ENCODE results near the gene PRKAR2B. TPM values are rescaled to one million over a fixed set of nuclear protein-coding genes. Genes with fewer than 3 reads are reported as not detected.

The PRKAR2B gene
- total RNA-seq (2014; rRNA removed; shearing (Covaris generic)) = 12.3 and 14.3 TPM in 2 replicates

DNA sequence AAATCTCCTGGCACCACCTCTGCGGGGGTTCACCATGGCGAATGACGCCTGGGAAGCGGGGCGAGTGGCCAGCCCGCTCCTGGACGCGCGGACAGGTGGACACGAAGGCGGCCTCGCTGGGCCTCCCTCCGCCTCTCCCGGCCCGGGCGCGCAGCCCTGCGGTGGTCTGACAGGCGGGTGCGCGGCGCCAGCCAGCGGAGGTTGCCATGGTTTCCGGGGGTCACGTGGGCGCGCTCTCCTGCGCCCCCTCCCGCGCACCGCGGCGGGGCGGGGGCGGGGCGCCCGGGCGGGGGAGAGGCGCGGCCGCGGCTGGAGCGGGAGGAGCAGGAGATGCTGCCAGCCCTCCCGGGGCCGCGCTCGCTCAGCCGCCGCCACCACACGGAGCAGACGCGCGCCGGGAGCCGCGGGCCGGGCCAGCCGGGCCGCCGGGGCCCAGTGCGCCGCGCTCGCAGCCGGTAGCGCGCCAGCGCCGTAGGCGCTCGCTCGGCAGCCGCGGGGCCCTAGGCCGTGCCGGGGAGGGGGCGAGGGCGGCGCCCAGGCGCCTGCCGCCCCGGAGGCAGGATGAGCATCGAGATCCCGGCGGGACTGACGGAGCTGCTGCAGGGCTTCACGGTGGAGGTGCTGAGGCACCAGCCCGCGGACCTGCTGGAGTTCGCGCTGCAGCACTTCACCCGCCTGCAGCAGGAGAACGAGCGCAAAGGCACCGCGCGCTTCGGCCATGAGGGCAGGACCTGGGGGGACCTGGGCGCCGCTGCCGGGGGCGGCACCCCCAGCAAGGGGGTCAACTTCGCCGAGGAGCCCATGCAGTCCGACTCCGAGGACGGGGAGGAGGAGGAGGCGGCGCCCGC is at the start of gene PRKAR2B:
Gene PRKAR2B (plus strand): TSS at position 359 of the 848 bp plus-strand sequence. CDS start 203 bp downstream, at position 562.
- H3K36me3 ChIP-seq = no peaks in the 10 kb centered on the region
- H3K9me3 ChIP-seq (replicated peaks) = no peaks in the 10 kb centered on the region
- H3K27ac ChIP-seq = no peak within 1 kb of the TSS
- H3K4me1 ChIP-seq = peaks cover 4% of the 10 kb centered on the region; the same call in 1 of the 2 replicates
- H3K4me3 ChIP-seq = peak within 1 kb of the TSS; percentile 86
- DNase-seq = peak; percentile 85 to 86
- no peaks in the 10 kb centered on the region for H3K27me3 ChIP-seq

GRCh38 chr7:106994833-106995232 is 49.7 kb upstream of the PRKAR2B start:
- no peaks in the 10 kb centered on the region for H3K4me1 ChIP-seq
- H3K27ac ChIP-seq = no peak overlapping the region
- no peaks in the 10 kb centered on the region for H3K9me3 ChIP-seq (replicated peaks)
- H3K27me3 ChIP-seq = peaks cover 5% of the 10 kb centered on the region; the same call in 1 of the 2 replicates
- H3K36me3 ChIP-seq = no peaks in the 10 kb centered on the region
- no peak for DNase-seq
- H3K4me3 ChIP-seq = no peak overlapping the region

DNA sequence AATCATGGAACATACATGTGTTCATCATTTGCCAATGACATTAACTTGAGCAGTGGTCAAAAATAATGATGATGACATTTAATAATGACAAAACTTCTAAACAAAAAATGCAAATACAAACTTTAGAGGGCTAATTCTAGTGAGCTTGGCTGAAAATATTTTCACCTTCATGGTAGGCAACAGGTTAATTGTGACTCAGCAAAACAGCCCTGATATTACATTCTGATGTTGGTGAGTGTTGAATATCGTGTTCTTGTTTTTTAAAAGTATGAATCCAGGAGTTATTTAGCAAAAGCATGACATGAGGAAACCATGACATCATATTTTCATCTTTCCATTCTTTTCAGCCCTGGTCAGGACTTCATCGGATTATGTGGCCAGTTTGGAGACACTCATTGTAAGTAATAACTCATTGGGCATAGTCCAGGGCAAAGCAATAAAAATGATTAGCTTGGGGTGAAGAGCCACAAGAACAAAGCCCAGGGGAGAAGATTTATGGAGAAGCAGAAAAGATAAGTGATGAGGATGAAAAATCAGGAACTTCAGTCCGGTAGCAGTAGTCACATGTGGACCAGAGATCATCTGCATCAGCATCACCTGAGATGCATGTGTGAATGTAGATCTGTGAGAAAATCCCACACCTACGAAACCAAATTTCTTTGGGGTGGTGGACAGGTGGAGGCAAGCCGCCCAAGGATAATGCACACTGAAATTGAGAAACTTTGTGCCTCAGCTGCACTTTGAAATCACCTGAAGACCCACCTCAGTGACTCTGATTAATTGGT is 46.8 kb upstream of the PRKAR2B start:
- H3K36me3 ChIP-seq = no peaks in the 10 kb centered on the region
- H3K27me3 ChIP-seq = no peaks in the 10 kb centered on the region
- H3K4me3 ChIP-seq = no peak overlapping the region
- DNase-seq = no peak
- no peak overlapping the region for H3K27ac ChIP-seq
- no peaks in the 10 kb centered on the region for H3K4me1 ChIP-seq
- no peaks in the 10 kb centered on the region for H3K9me3 ChIP-seq (replicated peaks)

DNA sequence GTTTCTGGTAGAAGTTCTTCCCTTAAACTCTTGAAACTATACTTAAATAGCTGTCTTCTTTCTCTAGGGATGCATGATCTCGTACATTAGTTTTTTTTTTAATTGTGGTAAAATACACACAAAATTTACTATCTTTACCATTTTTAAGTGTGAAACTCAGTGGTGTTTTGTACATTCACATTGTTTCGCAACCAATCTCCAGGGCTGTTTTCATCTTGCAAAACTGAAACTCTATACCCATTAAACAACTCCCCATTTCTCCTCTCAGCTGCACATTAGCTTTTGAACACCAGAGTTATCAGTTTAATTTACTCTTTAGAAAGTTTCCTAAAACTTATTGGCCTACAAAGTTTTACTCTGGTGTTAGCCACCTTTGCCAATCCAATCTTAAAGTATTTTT is 45.5 kb upstream of the PRKAR2B start:
- Histone ChIP-seq H3K4me3 (no peak overlapping the region), H3K27me3 (no peaks in the 10 kb centered on the region), H3K36me3 (no peaks in the 10 kb centered on the region), H3K9me3 (replicated peaks) (no peaks in the 10 kb centered on the region), H3K4me1 (no peaks in the 10 kb centered on the region), H3K27ac (no peak overlapping the region)
- DNase-seq = no peak

DNA sequence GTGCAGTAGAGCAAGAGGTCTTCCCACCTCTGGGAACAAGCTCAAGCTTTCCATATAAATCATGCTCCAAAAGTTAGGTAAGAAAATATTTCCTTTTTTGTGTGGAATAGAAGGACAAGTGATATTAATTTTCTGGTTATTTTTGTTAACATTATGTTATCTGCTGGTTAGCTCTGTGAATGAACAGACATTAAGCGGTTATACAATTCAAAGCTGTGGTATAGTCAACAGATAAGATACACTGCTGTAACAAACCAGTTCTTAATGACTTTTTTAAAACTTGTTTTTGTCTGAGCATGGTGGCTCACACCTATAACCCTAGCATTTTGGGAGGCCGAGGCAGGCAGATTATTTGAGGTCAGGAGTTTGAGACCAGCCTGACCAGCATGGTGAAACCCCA is 43.0 kb upstream of the PRKAR2B start:
- Histone ChIP-seq H3K4me1 (no peaks in the 10 kb centered on the region), H3K27me3 (no peaks in the 10 kb centered on the region), H3K36me3 (no peaks in the 10 kb centered on the region), H3K9me3 (replicated peaks) (no peaks in the 10 kb centered on the region), H3K4me3 (no peak overlapping the region), H3K27ac (no peak overlapping the region)
- no peak for DNase-seq

- no peak overlapping the region for H3K4me3 ChIP-seq
- H3K36me3 ChIP-seq = no peaks in the 10 kb centered on the region
- no peak overlapping the region for H3K27ac ChIP-seq
- no peak for DNase-seq
- H3K27me3 ChIP-seq = no peaks in the 10 kb centered on the region
- H3K9me3 ChIP-seq (replicated peaks) = no peaks in the 10 kb centered on the region
- H3K4me1 ChIP-seq = no peaks in the 10 kb centered on the region
Measured at GRCh38 chr7:107002126-107002525, 42.4 kb upstream of the PRKAR2B start.

GRCh38 chr7:107002529-107002998 is 41.9 kb upstream of the PRKAR2B start:
- no peak for DNase-seq
- Histone ChIP-seq H3K9me3 (replicated peaks) (no peaks in the 10 kb centered on the region), H3K4me1 (no peaks in the 10 kb centered on the region), H3K36me3 (no peaks in the 10 kb centered on the region), H3K27ac (no peak overlapping the region), H3K4me3 (no peak overlapping the region), H3K27me3 (no peaks in the 10 kb centered on the region)

DNA sequence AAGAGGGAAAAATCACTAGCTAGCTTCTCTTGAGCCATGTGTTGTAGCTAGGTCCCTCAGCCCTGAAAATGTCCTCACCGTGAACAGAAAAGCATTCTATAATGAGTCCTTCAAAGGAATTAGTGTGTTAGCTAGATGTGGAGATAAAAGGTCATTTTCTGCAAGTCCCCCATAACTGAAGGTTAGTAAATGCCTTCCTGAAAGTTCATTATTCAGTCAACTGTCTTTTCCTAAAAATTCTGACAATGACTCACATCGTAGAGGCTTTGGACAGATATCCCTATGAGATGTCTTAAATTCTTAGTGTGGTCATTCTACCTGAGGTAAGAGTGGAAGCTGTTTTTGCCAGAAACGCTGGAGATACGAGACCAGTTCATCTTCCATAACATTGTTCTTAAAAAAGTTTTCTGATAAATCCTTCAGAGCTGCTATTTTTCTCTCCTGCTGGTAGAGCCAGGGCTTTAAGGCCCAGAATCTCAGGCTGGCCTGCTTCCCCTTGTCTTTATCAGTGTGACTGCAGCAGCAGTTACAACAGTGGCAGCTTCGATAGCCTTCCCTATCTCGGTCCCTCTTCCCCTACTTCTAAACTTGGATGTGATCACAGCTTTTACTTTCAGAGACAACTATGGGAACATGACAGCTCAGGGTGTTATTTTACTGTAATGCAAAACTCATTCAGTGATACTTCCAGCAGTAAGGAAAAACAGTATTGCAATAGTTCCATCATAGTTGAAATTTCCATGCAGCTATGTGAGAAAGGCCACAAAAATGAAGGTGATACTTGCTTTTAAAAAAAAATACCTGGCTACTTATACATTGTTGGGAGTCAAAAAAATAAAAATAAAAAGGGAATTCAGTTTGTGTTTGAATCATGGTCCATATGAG is 37.3 kb upstream of the PRKAR2B start:
- H3K9me3 ChIP-seq (replicated peaks) = no peaks in the 10 kb centered on the region
- no peak for DNase-seq

DNA sequence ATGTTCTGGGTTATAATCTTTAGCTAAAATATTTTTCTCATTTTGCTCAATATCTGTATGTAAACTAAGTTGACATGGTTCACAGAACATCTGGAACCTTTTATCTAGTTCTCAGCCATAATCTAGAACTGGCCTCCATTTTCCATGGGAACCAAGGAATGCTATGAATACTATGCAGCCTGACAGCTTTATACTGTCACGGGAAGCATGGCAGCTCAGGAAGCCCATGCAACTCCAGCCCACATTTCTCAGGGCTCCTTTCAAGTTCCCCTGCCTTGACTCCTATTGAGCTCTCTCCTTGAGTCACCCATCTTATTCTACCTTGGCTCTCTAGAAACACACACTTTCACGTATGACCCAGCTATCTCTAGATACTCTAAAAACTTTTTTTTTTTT is 36.6 kb upstream of the PRKAR2B start:
- Histone ChIP-seq H3K36me3 (no peaks in the 10 kb centered on the region), H3K4me3 (no peak overlapping the region), H3K27ac (no peak overlapping the region), H3K9me3 (replicated peaks) (no peaks in the 10 kb centered on the region), H3K4me1 (no peaks in the 10 kb centered on the region), H3K27me3 (no peaks in the 10 kb centered on the region)
- DNase-seq = no peak

More for the DNA sequence above, 37.3 kb upstream of the PRKAR2B start:
- no peak overlapping the region for H3K27ac ChIP-seq
- H3K4me3 ChIP-seq = no peak overlapping the region
- H3K27me3 ChIP-seq = no peaks in the 10 kb centered on the region
- H3K4me1 ChIP-seq = no peaks in the 10 kb centered on the region
- no peaks in the 10 kb centered on the region for H3K36me3 ChIP-seq

DNA sequence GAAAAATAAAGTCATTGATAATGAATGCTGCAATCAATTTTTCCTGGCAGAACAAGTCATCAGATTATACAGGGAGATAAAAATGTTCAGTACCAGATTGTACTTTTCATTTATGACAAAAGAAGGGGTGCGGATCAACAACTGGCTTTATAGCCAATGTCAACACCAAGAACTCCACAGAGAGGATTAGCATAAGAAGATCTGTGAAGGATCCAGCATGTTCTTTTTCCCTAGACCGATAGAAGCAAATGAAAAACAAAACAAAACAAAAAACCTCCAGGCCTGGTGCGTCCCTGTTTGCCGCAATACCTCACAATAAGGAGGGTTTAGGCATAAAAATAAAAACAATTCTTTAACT is 34.7 kb upstream of the PRKAR2B start:
- DNase-seq = no peak
- H3K4me3 ChIP-seq = no peak overlapping the region
- H3K27me3 ChIP-seq = no peaks in the 10 kb centered on the region
- H3K4me1 ChIP-seq = no peaks in the 10 kb centered on the region
- no peak overlapping the region for H3K27ac ChIP-seq
- H3K36me3 ChIP-seq = no peaks in the 10 kb centered on the region
- no peaks in the 10 kb centered on the region for H3K9me3 ChIP-seq (replicated peaks)

- no peak overlapping the region for H3K4me3 ChIP-seq
- H3K4me1 ChIP-seq = no peaks in the 10 kb centered on the region
- H3K27ac ChIP-seq = no peak overlapping the region
Measured at GRCh38 chr7:107012691-107013090, 31.8 kb upstream of the PRKAR2B start.

GRCh38 chr7:107014387-107015023 is 30.0 kb upstream of the PRKAR2B start:
- no peak overlapping the region for H3K4me3 ChIP-seq
- no peaks in the 10 kb centered on the region for H3K9me3 ChIP-seq (replicated peaks)
- no peaks in the 10 kb centered on the region for H3K4me1 ChIP-seq
- no peak overlapping the region for H3K27ac ChIP-seq
- no peaks in the 10 kb centered on the region; the same call in 1 of the 2 replicates for H3K27me3 ChIP-seq
- peak in 1 of 2 experiments; percentile 9 for DNase-seq
- no peaks in the 10 kb centered on the region for H3K36me3 ChIP-seq

More at GRCh38 chr7:107012691-107013090, 31.8 kb upstream of the PRKAR2B start:
- DNase-seq = no peak
- Histone ChIP-seq H3K9me3 (replicated peaks) (no peaks in the 10 kb centered on the region), H3K27me3 (no peaks in the 10 kb centered on the region; the same call in 1 of the 2 replicates), H3K36me3 (no peaks in the 10 kb centered on the region)

GRCh38 chr7:107016312-107016711 is 28.2 kb upstream of the PRKAR2B start:
- Histone ChIP-seq H3K27me3 (no peaks in the 10 kb centered on the region; the same call in 1 of the 2 replicates), H3K4me1 (no peaks in the 10 kb centered on the region), H3K36me3 (no peaks in the 10 kb centered on the region), H3K27ac (no peak overlapping the region), H3K4me3 (no peak overlapping the region), H3K9me3 (replicated peaks) (no peaks in the 10 kb centered on the region)
- DNase-seq = no peak
